Measurements from ENCODE around the gene ANKRD66.

GRCh38 chr6:46735720-46736031, 11.1 kb upstream of the ANKRD66 start:
- TF ChIP-seq CTCF (IDR thresholded peaks at IDR 0.05) (no peak), POLR2A (IDR thresholded peaks at IDR 0.05) (no peak)
